Activated CD4-positive, alpha-beta T cell treated with anti-CD3 and anti-CD28 coated beads, Interleukin-2, amount 50 U/mL, for 16 hours (primary cell): ENCODE measurements around the gene ELAVL1.

Source experiments
- DNase-seq: peaks from one replicate; pipeline ENCODE4 v3.0.0-alpha.2; 2020

The ELAVL1 gene

GRCh38 chr19:7908742-7909461, 96.5 kb downstream of the ELAVL1 start:
- no peak for DNase-seq
